Stromal cell of bone marrow (primary cell): ENCODE results near the gene UBE3D.
A peak's percentile ranks its signal among the peaks of the same experiment; 100 is the strongest.
"Not testable (repeated sequence)": the region's sequence is repeated elsewhere in the genome, so short reads cannot be mapped to it uniquely, and the experiment has no call there.

Experiments
- DNase-seq: peaks from one replicate; pipeline ENCODE4 v3.0.0-alpha.2; 2012; ENCODE audit warnings: low read depth

UBE3D gene

DNA sequence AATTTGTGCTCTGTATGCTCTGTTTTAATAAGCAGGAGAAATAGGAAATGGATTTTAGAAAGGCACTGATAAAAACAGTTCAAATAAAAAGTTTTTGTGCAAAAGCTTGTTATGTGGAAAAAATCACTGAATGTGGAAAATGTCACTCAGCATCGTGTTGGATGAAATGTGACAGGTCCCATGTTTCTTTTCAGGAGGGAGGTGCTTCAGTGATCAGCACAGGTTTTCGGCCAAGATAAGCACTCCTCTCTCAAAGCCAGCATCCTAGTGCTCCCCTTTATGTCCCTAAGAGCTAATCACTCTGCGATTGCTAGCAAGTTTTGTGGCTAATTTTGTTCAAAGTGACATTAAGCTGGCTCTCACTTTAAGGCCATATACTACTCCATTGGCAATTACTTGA is 12.0 kb downstream of the UBE3D start:
- no peak for DNase-seq

DNA sequence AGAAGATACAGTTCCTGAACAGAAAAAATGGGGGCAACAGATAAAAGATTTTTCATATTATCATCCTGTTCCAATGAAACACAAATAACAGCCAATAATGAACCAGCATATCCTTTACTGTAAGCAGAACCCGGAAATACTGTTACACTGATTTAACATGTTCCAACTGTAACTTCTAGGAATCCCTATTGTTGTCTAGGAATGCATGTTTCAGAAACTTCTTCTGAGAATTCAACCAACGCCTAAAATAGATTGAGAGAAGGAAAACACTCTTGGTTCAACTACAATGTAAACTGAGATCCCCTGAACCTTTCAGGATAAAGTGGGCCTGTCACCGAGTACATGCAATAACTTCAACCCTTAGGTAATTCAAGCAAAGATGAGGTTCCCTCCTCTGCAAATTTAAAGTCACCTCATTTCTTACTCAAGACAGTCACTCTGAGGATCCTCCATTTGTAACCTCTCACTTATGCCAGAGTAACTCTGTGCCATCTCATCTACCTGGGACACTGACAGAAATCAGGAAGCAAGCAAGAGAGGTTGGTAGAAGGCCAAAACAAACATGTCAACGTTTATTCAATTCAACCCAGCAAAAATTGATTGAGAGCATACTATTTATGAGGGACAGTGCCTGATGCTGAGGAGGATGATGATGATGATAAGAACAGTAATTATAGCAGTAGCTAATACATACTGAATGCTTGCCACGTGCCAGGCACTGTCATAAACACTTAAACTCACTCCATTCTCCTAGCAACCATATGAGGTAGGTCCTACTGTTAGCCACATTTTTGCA is 14.1 kb downstream of the UBE3D start:
- DNase-seq = no peak

DNA sequence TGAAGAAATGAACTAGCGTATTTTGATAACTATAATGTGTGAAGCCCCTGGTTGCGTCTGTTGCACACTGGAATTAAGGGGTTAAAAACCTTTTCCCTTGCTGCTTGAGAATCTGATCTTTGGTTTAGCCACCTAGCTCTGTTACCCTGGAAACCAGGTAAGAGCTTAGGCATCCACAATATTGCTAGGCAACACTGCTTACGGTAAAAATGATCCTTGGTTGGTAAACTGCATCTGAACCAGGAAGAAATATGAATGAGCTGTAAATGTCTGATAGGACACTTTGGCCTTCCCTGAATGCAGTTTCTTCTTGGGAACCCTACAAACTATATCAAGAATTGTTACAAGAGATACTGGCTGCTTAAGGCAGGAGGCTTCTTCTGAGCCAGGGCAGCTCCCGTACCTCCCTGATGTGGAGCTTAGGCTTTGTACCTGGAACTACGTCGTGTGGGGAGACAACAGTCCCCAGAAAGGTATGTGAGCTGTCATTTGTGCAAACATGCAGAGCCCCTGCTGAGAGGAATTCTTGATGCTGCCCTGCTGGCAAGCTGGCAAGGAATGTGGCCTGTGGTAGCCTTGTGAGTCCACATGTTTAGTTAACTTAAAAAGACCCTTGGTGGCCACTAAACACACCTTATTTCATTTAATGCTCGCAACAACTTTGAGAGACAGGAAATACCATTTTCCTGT is 18.4 kb downstream of the UBE3D start:
- DNase-seq = no peak

DNA sequence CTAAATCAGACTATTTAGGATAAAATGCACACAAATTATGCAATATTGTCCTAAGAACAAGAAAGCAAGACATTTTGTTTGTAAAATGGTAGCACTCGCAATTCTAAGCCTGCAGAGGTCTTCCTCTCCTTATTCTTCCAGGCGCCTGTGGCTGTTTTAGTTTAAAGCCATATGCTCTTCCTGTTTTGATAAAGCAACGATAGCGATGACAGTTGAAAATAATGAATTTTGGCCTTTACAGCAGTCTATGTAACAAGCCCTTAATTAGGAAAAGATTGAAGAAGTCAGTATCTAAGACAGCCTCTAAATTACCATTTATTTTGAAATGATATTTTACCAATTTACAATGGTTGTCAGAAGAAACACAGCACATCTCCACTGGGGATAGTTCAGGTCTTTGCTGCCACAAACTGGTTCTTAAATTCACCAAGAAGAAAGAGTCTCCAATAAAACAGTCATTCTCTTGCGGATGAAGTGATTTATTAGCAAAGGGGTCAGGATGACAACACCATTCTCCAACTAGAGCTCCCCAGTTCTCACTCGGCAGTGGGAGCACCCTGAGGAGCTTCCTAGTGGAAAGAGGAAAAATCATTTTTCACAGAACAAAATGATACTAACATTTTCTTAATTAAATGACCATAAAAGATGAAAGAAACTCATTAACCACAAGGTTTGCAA is 21.4 kb downstream of the UBE3D start:
- no peak for DNase-seq

DNA sequence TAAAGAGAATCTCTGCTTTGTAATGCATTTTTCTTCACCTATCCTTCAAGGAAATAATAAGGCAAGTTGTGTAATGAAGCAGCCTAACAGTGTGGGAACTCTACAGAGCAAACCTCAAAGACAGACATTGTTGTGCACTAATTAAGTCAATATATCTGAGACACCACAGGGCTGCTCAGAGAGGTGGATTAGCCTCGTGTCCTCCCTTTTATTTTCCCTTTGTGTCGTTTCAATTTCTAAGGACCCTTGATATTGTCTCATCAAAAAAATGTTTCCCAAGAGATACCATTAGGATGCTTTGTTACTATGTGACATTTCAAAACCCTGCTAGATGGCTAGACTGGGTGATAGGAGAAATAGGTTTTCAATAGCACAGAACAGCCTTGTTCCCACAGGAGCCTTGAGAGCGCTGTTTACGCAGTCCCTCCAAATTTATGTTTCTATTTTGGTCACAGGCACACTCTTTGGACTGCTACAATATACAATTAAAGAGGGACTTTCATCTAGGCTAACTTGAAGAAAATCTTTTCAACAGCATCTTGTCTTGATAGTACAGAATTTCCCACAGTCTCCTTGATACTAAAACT is 23.1 kb downstream of the UBE3D start:
- DNase-seq = no peak

DNA sequence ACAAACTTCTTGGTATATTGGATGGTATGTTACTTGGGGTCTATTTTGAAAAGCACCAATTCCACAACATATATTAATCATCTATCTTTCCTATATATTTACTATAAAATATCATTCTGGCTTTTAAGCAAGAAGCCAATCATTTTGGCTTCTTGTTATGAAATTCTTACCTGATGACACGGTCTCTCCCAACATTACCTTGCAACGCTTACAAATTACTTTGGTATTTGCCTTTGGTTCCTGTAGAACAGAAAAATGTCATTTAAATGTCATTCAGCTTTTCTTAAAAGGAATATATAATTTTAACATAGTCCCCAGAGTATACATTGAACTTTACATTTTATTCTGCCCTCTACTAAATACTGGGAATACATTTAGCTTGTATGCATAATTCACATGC is 27.4 kb downstream of the UBE3D start:
- DNase-seq = no peak

DNA sequence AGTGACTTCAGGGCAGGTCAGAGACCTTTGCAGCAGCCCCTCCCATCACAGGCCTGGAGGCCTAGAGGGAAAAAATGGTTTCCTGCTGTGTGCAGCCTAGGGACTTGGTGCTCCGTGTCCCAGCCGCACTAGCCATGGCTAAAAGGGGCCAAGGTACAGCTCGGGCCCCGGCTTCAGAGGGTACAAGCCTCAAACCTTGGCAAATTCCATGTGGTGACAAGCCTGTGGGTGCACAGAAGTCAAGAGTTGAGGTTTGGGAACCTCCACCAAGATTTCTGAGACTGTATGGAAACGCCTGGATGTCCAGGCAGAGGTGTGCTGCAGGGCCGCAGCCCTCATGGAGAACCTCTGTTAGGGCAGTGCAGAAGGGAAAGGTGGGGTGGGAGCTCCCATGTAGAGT is 34.0 kb downstream of the UBE3D start:
- DNase-seq = no peak

DNA sequence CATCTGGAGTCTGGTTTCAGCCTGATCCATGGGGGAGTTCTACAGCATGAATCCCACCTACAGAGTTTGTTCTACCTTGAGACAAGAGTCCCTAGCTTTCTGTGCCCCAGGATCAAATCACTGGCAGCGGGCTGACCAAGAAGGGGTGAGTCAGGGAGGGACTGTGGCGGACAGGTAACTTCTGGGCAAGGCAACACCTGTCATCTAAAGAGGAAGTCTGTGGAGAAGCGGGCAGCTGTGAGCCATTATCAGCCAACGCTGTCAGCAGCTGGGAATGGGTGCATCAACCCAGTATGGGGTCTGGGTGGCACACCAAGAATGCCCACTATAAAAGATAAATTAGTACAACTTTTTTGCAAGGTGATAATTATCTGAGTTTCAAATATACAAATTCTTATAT is 45.9 kb downstream of the UBE3D start:
- no peak for DNase-seq

DNA sequence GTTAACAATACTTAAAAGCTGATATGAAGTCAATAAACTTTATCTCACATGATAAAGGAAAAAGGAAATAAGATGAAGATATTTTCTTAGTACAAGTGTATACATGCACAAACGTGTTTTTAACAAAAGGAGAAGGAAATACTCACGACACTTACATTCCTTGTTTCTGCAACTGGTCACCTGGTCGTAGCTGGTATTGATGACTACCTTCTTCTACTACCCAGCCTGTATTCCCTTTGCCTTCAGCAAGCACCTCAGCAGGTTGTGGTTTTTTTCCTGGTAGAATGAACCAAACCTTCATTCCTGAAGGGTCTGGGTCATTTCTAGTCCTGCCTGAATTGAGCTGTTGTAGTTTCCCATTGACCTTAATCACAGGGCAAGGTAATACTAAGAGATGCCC is 54.5 kb downstream of the UBE3D start:
- DNase-seq = not testable (repeated sequence)

DNA sequence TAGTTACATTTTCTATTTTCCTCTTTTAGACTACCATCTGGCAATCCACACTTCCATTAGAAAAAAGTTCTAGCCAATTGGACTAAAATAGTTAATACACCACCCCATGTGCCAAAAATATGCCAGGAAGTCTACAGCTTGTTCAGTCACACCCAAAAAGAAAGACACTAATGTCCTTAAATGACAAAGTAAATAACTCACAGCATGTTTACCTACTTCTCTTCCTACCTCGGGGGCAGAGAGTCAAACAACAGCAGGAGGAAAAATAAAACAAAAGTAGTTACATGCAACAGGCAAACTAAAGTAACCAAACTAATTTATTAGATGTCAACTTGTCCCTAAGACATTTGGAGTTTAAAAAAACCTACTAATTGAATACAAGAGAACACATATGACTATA is 57.0 kb downstream of the UBE3D start:
- DNase-seq = no peak

DNA sequence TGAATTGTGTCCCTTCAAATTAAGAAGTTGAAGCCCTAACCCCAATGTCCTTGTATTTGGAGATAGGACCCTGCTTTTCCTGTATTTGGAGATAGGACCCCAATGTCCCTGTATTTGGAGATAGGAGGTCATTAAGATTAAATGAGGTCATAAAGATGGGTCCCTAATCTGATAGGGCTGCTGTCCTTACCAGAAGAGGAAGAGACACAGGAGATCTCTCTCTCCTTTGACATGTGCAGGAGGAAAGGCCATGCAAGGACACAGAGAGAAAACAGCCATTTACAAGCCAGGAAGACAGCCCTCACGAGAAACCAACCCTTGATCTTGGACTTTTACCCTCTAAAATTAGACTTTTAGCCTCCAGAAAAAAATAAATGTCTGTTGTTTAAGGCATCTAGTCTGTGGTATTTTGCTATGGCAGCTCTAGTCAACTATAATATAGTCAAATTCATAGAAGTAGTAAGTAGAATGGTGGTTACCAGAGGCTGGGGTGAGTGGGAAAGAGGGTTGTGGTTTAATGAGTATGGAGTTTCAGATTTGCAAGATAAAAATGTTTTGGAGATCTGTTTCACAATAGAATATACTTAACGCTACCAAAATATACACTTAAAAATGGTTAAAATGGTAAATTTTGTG is 59.3 kb downstream of the UBE3D start:
- no peak for DNase-seq

DNA sequence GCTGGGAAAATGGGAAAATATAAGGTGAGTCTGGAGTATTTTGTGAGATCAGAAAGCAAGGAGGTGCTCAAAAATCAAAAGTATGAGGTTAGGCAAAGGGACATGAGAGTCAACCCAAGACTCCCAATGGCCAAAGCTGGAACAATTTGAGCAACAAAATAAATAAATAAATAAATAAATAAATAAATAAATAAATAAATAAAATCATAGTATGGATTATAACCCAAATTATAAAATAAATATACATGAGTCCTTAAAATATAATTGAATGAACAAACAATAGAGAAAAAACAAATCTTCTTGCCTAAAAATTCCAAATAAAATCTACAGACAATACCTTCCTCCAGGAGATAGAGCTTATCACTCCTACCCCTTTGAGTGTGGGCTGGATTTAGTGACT is 69.5 kb downstream of the UBE3D start:
- no peak for DNase-seq

DNA sequence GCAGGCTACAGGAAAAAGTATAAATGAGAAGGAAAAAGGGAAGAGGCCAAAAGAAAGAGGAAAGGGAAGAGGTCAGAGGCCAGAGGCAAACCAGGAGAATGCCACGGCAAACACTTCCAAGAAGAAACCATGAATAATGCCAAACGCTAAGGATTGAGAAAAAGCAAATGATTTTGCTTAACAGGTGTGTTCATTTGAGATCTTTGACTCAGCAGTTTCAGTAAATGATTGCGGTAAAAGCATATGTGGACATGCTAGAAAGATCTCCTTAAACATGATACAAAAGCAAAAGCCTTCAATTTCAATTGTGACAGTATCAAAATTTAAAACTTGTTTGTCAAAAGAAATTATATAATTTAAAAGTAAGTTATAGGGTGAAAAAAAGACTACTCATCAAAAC is 70.6 kb downstream of the UBE3D start:
- DNase-seq = no peak

DNA sequence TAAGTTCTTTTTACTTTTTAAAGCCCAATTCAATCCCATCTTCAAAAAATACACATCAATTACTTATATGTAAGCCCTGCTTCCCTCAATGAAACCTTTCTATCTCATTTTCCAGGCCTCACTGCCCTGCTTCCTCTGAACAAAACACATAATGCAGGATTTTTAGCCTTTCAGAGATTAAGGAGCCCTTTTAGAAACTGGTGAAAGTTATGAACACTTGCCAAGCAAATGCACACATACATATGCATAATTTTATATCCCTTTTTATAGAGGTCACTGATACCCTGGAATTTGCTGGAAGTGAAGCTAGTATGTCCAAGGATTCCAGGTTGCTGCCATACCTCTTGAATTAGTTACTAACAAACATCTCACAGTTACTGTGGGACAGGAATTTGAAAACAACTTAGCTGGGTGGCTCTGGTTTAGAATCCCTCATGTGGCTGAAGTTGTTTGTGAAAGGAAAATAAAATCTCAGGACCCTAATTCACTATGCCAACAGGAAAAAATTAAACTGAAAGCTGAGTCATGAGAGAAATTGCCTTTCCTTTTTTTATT is 75.8 kb downstream of the UBE3D start:
- DNase-seq = no peak

DNA sequence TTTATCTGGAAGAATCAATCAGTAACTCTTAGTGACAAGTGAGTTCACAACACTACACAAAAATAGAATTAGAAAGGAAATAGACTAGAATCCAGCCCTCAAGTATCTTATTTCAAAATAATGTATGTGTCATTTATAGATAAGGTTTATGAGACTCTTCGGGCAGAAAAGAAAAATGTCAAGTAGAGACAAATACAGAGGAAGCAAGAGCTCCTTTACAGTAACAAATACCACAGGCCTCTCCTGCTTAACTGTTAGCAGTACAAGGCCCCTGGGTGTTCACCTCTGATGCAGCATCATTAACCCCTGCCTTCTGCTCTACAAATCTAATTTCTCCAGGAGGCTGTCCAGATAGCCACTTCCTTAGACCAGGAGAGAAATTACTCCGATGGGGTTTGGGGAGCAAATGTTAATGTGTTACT is 76.7 kb downstream of the UBE3D start:
- DNase-seq = no peak

DNA sequence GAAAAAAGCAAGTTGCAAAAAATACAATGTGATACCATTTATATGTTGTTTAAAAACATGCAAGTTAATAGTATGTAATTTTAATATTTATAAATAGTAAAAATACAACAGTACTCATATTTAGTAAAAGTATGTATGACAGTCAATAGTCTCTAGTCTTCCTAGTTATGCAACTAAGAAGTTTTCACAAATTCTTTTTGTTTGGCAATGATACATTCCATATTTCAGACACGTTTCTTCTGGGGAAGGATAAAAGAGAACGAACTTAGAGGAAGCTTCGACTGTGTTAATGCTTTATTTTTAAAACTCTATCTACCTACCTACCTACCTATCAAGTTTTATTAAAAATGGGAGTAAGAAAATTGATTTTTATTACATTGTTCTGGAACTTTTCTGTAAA is 77.7 kb downstream of the UBE3D start:
- no peak for DNase-seq

DNA sequence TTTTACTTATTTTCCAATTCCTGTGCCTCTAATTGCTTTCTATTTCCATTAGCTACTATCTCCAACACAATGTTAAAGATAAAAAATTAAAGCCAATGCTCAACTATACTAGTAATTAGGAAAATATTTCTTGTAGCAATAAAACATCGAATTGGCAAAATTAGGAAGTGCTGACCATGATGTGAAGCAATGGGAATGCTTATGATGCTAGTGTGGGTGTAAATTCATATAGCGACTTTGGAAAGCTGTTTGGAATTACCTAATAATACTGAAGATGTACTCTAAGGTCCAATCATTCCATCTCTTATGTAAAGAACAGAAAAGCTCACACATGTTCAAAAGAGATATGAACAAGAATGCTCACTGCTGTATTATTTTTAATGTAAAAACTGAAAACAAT is 78.2 kb downstream of the UBE3D start:
- no peak for DNase-seq

DNA sequence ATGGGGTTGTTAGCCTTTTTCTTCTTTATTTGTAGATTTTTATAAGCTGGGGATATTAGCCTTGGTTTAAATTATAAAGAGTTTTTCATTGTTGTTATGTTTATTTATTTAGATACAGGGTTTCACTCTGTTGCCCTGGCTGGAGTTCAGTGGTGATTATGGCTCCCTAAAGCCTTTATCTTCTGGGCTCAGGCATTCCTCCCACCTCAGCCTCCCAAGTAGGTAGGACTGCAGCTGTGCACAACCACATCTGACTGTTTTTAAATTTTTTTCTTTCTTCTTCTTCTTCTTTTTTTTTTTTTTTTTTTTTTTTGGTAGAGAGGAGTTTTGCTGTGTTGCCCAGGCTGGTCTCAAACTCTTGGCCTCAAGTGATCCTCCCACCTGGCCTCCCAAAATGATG is 80.9 kb downstream of the UBE3D start:
- DNase-seq = no peak

DNA sequence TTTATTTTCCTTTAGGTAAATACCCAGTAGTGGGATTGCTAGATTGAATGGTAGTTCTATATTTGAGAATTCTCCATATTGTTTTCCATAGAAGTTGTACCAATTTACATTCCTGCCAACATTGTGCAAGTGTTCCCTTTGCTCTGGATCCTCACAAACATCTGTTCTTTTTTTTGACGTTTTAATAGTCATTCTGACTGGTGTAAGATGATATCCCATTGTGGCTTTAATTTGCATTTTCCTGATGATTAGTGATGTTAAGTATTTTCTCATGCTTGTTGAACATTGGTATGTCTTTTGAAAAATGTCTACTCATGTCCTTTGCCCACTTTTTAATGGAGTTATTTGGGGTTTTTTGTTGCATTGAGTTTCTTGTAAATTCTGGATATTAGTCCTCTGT is 85.6 kb downstream of the UBE3D start:
- peak; percentile 32 for DNase-seq

DNA sequence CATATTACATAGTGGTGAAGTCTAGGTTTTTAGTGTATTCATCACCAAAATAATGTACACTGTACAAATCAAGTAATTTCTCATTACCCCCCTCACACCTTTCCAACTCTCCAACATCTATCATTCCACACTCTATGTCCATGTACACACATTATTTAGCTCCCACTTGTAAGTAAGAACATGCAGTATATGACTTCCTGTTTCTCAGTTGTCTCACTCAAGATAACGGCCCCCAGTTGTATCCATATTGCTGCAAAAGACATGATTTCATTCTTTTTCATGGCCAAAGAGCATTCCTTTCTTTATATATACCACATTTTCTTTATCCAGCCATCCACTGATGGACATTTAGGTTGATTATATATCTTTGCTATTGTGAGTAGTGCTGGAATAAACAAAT is 86.0 kb downstream of the UBE3D start:
- DNase-seq = no peak

DNA sequence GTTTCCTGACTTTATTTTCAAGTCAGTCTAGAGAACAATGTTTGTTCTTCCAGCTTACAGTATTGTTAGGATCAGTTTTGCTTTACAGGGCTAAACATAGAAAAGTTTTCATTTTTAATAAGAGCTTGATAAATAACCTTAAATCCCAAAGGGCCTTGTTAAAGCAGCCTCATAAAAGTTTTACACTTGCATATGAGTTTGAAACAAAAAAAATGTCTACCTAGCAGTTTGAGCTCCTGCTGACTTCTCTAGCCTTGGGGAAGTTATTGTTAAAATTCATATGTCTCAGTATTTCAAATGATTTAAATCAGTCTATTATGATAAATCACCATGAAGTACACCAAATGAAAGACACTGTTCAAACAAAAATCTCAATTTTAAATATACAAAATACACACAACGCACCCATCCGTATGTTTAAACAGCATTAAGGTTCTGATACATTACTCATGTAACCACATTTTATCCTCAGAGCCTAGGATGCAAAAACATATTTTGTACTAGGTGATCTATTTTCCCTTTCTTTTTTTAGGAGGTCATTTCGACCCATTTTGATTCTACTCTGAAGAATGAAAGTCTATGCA is 87.2 kb downstream of the UBE3D start:
- no peak for DNase-seq

DNA sequence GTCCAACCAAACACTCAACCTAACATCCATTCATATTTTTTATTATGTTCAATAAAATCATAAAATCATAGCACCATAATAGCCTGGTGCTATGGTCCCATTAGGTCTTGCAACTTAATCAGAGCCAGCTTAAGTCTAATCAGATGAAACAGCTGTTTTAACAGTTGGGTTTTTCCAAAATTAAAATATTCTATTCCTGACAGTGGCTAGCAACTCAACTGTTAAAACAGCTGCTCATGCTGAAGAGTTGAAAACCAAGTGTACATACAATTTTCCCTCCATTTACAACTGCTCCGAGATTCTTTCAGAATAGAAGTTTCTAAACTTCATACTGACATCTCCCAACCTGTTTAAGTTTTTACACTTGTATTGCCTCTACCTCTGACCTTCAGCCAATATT is 89.5 kb downstream of the UBE3D start:
- DNase-seq = no peak
